PC-9 (cell line): ENCODE measurements around the gene SOS1.

ENCODE experiments used
- CTCF ChIP-seq: fragments of 200-600 bp; sonication (generic); conservative IDR thresholded peaks from 2 replicates; pipeline ENCODE4 v1.6.1; 2017; ENCODE audit warnings: mixed run types, antibody characterized with exemption, mild to moderate bottlenecking, moderate library complexity
- EZH2 ChIP-seq: fragments of 200-600 bp; sonication (generic); IDR thresholded peaks from 2 replicates; pipeline ENCODE4 v1.8.0; 2017; ENCODE audit warnings: antibody characterized with exemption, low read depth

GRCh38 chr2:38947241-38948239 lies 173.3 kb downstream of the SOS1 start:
- TF ChIP-seq CTCF (peak; percentile 88), EZH2 (no peak)
